NOMO-1 treated with dmso at 0.1 percent for 144 hours (cell line): ENCODE measurements around the gene SDHAF3.

Experiments used
- DNase-seq: peaks from one replicate; lab custom pipeline; 2025; ENCODE audit not compliant: unreplicated experiment; lab: John Stamatoyannopoulos, UW

Gene SDHAF3

GRCh38 chr7:97203957-97204356 is 86.5 kb downstream of the SDHAF3 start:
- no peak for DNase-seq

- DNase-seq = no peak
These were observed 87.3 kb downstream of the SDHAF3 start for GRCh38 chr7:97204821-97205220.

GRCh38 chr7:97215556-97215955 is 98.1 kb downstream of the SDHAF3 start:
- DNase-seq = no peak

GRCh38 chr7:97218767-97219166 is 101.3 kb downstream of the SDHAF3 start:
- DNase-seq = no peak

DNA sequence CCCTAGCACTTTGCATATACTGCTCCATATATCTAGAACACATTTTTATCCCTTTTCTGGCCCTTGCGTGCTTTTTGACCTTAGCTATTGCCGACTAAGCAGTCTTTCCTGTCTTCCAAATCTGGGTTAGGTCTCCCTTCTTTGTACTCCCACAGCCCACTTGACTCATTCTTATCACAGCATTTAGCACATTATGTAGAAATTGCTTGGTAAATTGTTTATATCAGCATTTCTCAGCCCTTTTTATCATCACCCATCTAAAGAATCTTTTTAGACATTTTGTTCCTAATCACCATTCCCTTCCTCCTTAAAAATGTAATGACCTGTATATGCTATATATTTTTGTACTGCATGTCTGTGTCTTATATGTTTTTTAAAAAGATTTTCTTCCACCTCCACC is 101.7 kb downstream of the SDHAF3 start:
- DNase-seq = no peak

DNA sequence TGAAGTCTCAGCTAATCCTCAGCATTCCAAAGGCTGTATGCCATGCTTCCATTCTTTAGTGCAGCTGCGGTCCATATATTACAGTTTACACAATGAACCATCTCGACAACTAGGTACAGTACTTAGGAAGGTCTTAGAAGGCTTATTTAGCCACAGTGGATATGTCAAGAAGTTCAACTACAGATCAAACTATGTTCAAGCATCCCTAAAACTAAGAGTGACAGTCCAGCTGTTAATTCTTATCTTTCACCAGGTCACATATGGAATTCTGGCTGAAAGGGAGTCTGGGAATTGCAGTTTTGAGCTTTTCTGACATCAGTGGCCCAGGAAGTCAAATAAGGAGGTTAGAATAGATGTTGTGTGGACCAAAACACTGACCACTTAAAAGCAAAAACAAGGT is 106.8 kb downstream of the SDHAF3 start:
- DNase-seq = no peak

DNA sequence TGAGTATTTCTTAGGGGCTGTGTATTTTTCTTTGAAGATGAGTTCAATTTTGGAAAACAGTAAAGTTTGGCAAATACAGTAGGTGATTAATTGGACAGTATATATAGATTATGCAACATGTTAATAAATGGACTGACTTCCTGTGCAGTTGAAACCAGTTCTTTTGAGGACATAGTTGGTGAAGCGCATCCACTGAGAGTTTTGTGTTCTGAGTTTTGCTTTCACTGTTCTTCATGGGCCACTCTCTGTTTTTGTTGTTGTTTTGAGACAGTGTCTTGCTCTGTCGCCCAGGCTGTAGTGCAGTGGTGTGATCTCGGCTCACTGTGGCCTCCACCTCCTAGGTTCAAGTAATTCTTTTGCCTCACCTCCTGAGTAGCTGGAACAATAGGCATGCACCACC is 109.0 kb downstream of the SDHAF3 start:
- DNase-seq = no peak
